Panc1 (cell line): Measurements from ENCODE around the gene INPP4B. TPM values are rescaled to one million over a fixed set of nuclear protein-coding genes. Genes with fewer than 3 reads are reported as not detected.

ENCODE experiments used
- ATAC-seq: fragments of 200-7000 bp; cut with Tn5 transposase; 2 replicates; pipeline ENCODE4 v1.9.1; 2020; ENCODE audit warnings: mild to moderate bottlenecking, moderate library complexity
- BruUV-seq: library from RNA; stranded (reverse); fragments of 400-500 nt; replicated peaks from 2 replicates; lab custom pipeline; 2021; lab: Mats Ljungman, UMichigan
- CTCF ChIA-PET: fragments of 300-600 bp; sonication (Branson Sonifier 250); formaldehyde crosslinking; loops from one replicate; lab custom pipeline; 2022; ENCODE audit warnings: antibody characterized with exemption; lab: Charles Lee
- POLR2A ChIA-PET: fragments of 300-600 bp; sonication (Branson Sonifier 250); formaldehyde crosslinking; loops from one replicate; lab custom pipeline; 2022; ENCODE audit warnings: antibody characterized with exemption; lab: Charles Lee
- DNase-seq: peaks from one replicate; pipeline ENCODE4 v3.0.0-alpha.2; 2010; ENCODE audit warnings: low read depth, low spot score
- H3K27ac ChIP-seq: 2 replicates; pipeline ENCODE4 v1.5.1; 2011; ENCODE audit warnings: mild to moderate bottlenecking, low read length, inconsistent platforms
- H3K27me3 ChIP-seq: fragments of 200-500 bp; sonication (Bioruptor generic); 2 replicates; pipeline ENCODE4 v1.6.0; 2014; ENCODE audit warnings: low read length, inconsistent platforms; ENCODE audit not compliant: control insufficient read depth, insufficient read depth
- H3K36me3 ChIP-seq: fragments of 200-500 bp; sonication (Bioruptor generic); 2 replicates; pipeline ENCODE4 v1.5.1; 2014; ENCODE audit warnings: inconsistent platforms, mild to moderate bottlenecking, low read length, moderate library complexity; ENCODE audit not compliant: control insufficient read depth, insufficient read depth
- H3K4me1 ChIP-seq: 2 replicates; pipeline ENCODE4 v1.5.1; 2011; ENCODE audit warnings: inconsistent platforms, mild to moderate bottlenecking, low read length, moderate library complexity; ENCODE audit not compliant: control insufficient read depth, insufficient read depth
- H3K4me3 ChIP-seq, 2 experiments: 2 replicates each; pipeline ENCODE4 v1.5.1; 2011 to 2012; ENCODE audit warnings: low read depth in 2 of 2, low read length in 2 of 2, mild to moderate bottlenecking in 2 of 2, inconsistent platforms in 1 of 2, moderate library complexity in 1 of 2
- H3K9me3 ChIP-seq: fragments of 200-500 bp; sonication (Bioruptor generic); 2 replicates; pipeline ENCODE4 v1.5.1; 2014; ENCODE audit warnings: low read depth, mild to moderate bottlenecking, inconsistent platforms, low read length, moderate library complexity; ENCODE audit not compliant: control insufficient read depth, insufficient read depth
- CTCF ChIP-seq: fragments of 450-650 bp; IDR thresholded peaks from 2 replicates; pipeline ENCODE4 v1.5.1; 2017; ENCODE audit warnings: mild to moderate bottlenecking
- POLR2AphosphoS5 ChIP-seq: IDR thresholded peaks from 2 replicates; pipeline ENCODE4 v1.6.1; 2012; ENCODE audit warnings: mild to moderate bottlenecking, low read depth, low read length, moderate library complexity
- REST ChIP-seq, 2 experiments: IDR thresholded peaks; 2 replicates each; pipeline ENCODE4 v1.6.1; 2011 to 2012; ENCODE audit warnings: low read depth in 2 of 2, control low read depth in 1 of 2, low read length in 1 of 2, mild to moderate bottlenecking in 1 of 2, moderate library complexity in 1 of 2; ENCODE audit not compliant: insufficient read depth in 1 of 2
- SIN3A ChIP-seq: IDR thresholded peaks from 2 replicates; pipeline ENCODE4 v1.6.1; 2012; ENCODE audit warnings: low read depth, mild to moderate bottlenecking, low read length, moderate library complexity, borderline replicate concordance; ENCODE audit not compliant: insufficient read depth
- TCF7L2 ChIP-seq: IDR thresholded peaks from 2 replicates; pipeline ENCODE4 v1.6.1; 2011; ENCODE audit warnings: mild to moderate bottlenecking, low read depth, low read length, inconsistent platforms
- in situ Hi-C: cut with HindIII; loops from 2 replicates; pipeline ENCODE4 v1.10.0; 2016; ENCODE audit warnings: low sequenced_read_pairs, low pct_unique_long_range_greater_than_20kb
- intact Hi-C: fragments of 100-400 bp; cut with micrococcal nuclease; formaldehyde crosslinking; loops from one replicate; pipeline ENCODE4 v1.10.0; 2022; ENCODE audit not compliant: unreplicated experiment
- total RNA-seq: library from RNA; stranded (reverse); gene quantifications from one replicate; pipeline ENCODE4 v1.2.1, GENCODE V29; 2021; ENCODE audit not compliant: unreplicated experiment

INPP4B gene
- total RNA-seq, 1 experiment from 2014 or later, result 4.5 TPM

- H3K4me3 ChIP-seq, result no peak overlapping the region
- no peaks in the 10 kb centered on the region for H3K36me3 ChIP-seq
- BruUV-seq, result no TSS peak
Observed at GRCh38 chr4:141995056-141995455, 851.0 kb downstream of the INPP4B start.

GRCh38 chr4:141977433-141977832 is 868.7 kb downstream of the INPP4B start:
- Histone ChIP-seq H3K4me3 (no peak overlapping the region), H3K36me3 (no peaks in the 10 kb centered on the region), H3K27me3 (no peaks in the 10 kb centered on the region), H3K9me3 (no peaks in the 10 kb centered on the region), H3K4me1 (no peaks in the 10 kb centered on the region), H3K27ac (no peak overlapping the region)
- BruUV-seq, result no TSS peak
- intact Hi-C loops, result no loop called here
- TF ChIP-seq POLR2AphosphoS5, result no peak
- no peak for TF ChIP-seq REST (IDR thresholded peaks at IDR 0.05; ENCODE audit: insufficient read depth in 1 of 2, low read depth in 2 of 2, low read length in 1 of 2)
- TF ChIP-seq TCF7L2, result no peak
- DNase-seq (no peak), ATAC-seq (no peak)
- in situ Hi-C loops, result no loop called here
- ChIA-PET POLR2A (no interaction called here), CTCF (no interaction called here)

More at GRCh38 chr4:141995056-141995455, 851.0 kb downstream of the INPP4B start:
- intact Hi-C loops, result no loop called here
- TF ChIP-seq REST (IDR thresholded peaks at IDR 0.05; ENCODE audit: insufficient read depth in 1 of 2, low read depth in 2 of 2, low read length in 1 of 2), result no peak
- no peak for TF ChIP-seq TCF7L2
- TF ChIP-seq SIN3A, result no peak
- TF ChIP-seq POLR2AphosphoS5, result no peak
- no peak for TF ChIP-seq CTCF
- Histone ChIP-seq H3K27ac (no peak overlapping the region), H3K27me3 (no peaks in the 10 kb centered on the region), H3K9me3 (no peaks in the 10 kb centered on the region), H3K4me1 (no peaks in the 10 kb centered on the region)
- in situ Hi-C loops, result no loop called here
- DNase-seq (no peak), ATAC-seq (no peak)
- POLR2A ChIA-PET, result no interaction called here
- CTCF ChIA-PET, result no interaction called here
